K562 (cell line): Measurements from ENCODE around the gene PDGFD. TPM values are rescaled to one million over a fixed set of nuclear protein-coding genes. Genes with fewer than 3 reads are reported as not detected.

Experiments used
- ATAC-seq: fragments of 200-7000 bp; cut with Tn5 transposase; 3 replicates; pipeline ENCODE4 v1.9.1; 2020; ENCODE audit warnings: moderate library complexity
- BruUV-seq: library from RNA; stranded (reverse); fragments of 400-500 nt; replicated peaks from 2 replicates; lab custom pipeline; 2021; lab: Mats Ljungman, UMichigan
- CTCF ChIA-PET: fragments of 300-600 bp; formaldehyde crosslinking; extraction: SDS; loops from one replicate; lab custom pipeline; 2021; ENCODE audit warnings: low intra/inter-chr PET ratio; lab: Yijun Ruan, JAX
- POLR2A ChIA-PET: fragments of 300-600, 350-650 bp; sonication (Branson Sonifier 250); formaldehyde crosslinking; extraction: SDS; loops from one replicate; lab custom pipeline; 2021; ENCODE audit warnings: antibody characterized with exemption, inconsistent platforms; lab: Yijun Ruan, JAX
- DNase-seq, 4 experiments: peaks; one replicate each; pipeline versions ENCODE4 v3.0.0 to v3.0.0-alpha.2; 2011 to 2018; ENCODE audit warnings: low spot score in 3 of 4, mixed read lengths in 3 of 4; ENCODE audit errors: extremely low read depth in 1 of 4
- FAIRE-seq: peaks from 2 replicates; lab custom pipeline; 2011; peaks lifted over from hg19 to GRCh38; lab: Jason Lieb, UNC
- H2AFZ ChIP-seq: 2 replicates; pipeline ENCODE4 v1.6.0; 2011; ENCODE audit warnings: low read depth, low read length, control low read depth, inconsistent platforms
- H3K27ac ChIP-seq: fragments of 200-600 bp; 3 replicates; pipeline ENCODE4 v1.8.0; 2011; ENCODE audit warnings: low read depth, mild to moderate bottlenecking, control low read depth, inconsistent platforms, low read length, moderate library complexity, mixed read lengths; ENCODE audit errors: extremely low read depth
- H3K27me3 ChIP-seq, 2 experiments: fragments of 300-600 bp in 1 of 2; 2 replicates in 1 of 2; 3 replicates in 1 of 2; pipeline versions ENCODE4 v1.6.0 to v1.8.0; 2011; ENCODE audit warnings: inconsistent platforms in 2 of 2, low read length in 2 of 2, mild to moderate bottlenecking in 1 of 2, mixed read lengths in 1 of 2, moderate library complexity in 1 of 2; ENCODE audit not compliant: control insufficient read depth in 2 of 2, insufficient read depth in 2 of 2
- H3K36me3 ChIP-seq: fragments of 300-600 bp; 3 replicates; pipeline ENCODE4 v1.8.0; 2011; ENCODE audit warnings: mild to moderate bottlenecking, low read length, inconsistent platforms; ENCODE audit not compliant: control insufficient read depth, insufficient read depth
- H3K4me1 ChIP-seq, 2 experiments: fragments of 200-600 bp in 1 of 2; replicated peaks in 1 of 2; 2 replicates in 1 of 2; 3 replicates in 1 of 2; pipeline versions ENCODE4 v1.5.1 to v1.8.0; 2011; ENCODE audit warnings: inconsistent platforms in 2 of 2, low read length in 2 of 2, mild to moderate bottlenecking in 1 of 2, mixed read lengths in 1 of 2, moderate library complexity in 1 of 2; ENCODE audit not compliant: control insufficient read depth in 2 of 2, insufficient read depth in 2 of 2
- H3K4me2 ChIP-seq: 2 replicates; pipeline ENCODE4 v1.6.1; 2011; ENCODE audit warnings: low read length, control low read depth, inconsistent platforms, mixed read lengths; ENCODE audit not compliant: insufficient read depth
- H3K4me3 ChIP-seq: fragments of 200-600 bp; sonication (generic), shearing (Covaris generic); 2 replicates; pipeline ENCODE4 v1.5.1; 2016; ENCODE audit warnings: control low read depth, inconsistent platforms
- H3K79me2 ChIP-seq: fragments of 200-600 bp; 3 replicates; pipeline ENCODE4 v1.8.0; 2011; ENCODE audit warnings: low read length, inconsistent platforms; ENCODE audit not compliant: control insufficient read depth, insufficient read depth
- H3K9ac ChIP-seq, 2 experiments: 2 replicates each; pipeline versions ENCODE4 v1.6.0 to v1.6.1; 2011; ENCODE audit warnings: low read depth in 2 of 2, low read length in 2 of 2, control low read depth in 1 of 2, inconsistent platforms in 1 of 2, mild to moderate bottlenecking in 1 of 2, mixed read lengths in 1 of 2; ENCODE audit not compliant: insufficient read depth in 1 of 2
- H3K9me1 ChIP-seq: one replicate; pipeline ENCODE4 v1.6.0; 2011; ENCODE audit warnings: inconsistent platforms, mild to moderate bottlenecking, low read length, moderate library complexity; ENCODE audit not compliant: control insufficient read depth, insufficient read depth
- H3K9me3 ChIP-seq: replicated peaks from 2 replicates; pipeline ENCODE4 v1.5.1; 2011; ENCODE audit warnings: low read depth, low read length, inconsistent platforms; ENCODE audit not compliant: control insufficient read depth, insufficient read depth
- H4K20me1 ChIP-seq: replicated peaks from 2 replicates; pipeline ENCODE4 v1.6.1; 2011; ENCODE audit warnings: low read length, inconsistent platforms, mixed read lengths; ENCODE audit not compliant: control insufficient read depth, insufficient read depth
- ATF1 ChIP-seq, 2 experiments: fragments of 450-650 bp in 1 of 2; IDR thresholded peaks; 2 replicates each; pipeline ENCODE4 v1.6.1; 2016; ENCODE audit warnings: missing compliant biosample characterization in 1 of 2, missing genetic modification characterization in 1 of 2
- RBM14 ChIP-seq: fragments of 200-400 bp; formaldehyde crosslinking; IDR thresholded peaks from 2 replicates; pipeline ENCODE4 v1.6.1; 2018; ENCODE audit warnings: low read depth, mild to moderate bottlenecking, low read length, moderate library complexity, borderline replicate concordance; ENCODE audit not compliant: insufficient read depth
- TBL1XR1 ChIP-seq, 2 experiments: IDR thresholded peaks; 2 replicates each; pipeline ENCODE4 v1.6.1; 2012; ENCODE audit warnings: improper control_type of control experiment in 2 of 2, low read length in 2 of 2, mild to moderate bottlenecking in 1 of 2
- WGBS: fragments of 100-300 bp; shearing (Covaris generic); methylation state at CpG from one replicate; pipeline ENCODE4 v1.1.6; 2016; ENCODE audit warnings: low coverage, mixed read lengths; ENCODE audit not compliant: insufficient coverage; ENCODE audit errors: missing lambda C conversion rate; 5-methylcytosine and 5-hydroxymethylcytosine counted together
- in situ Hi-C: fragments of 300-500 bp; cut with MboI; formaldehyde crosslinking; loops from 4 replicates; pipeline ENCODE4 v1.15.0; 2018; ENCODE audit warnings: inconsistent platforms, mixed read lengths
- intact Hi-C: fragments of 100-400 bp; cut with micrococcal nuclease; formaldehyde crosslinking; loops from 2 replicates; pipeline ENCODE4 v1.14.2; 2022
- polyA plus RNA-seq, 8 experiments: library from polyadenylated mRNA; depleted of rRNA in 4 of 8; stranded (reverse) in 5 of 8; unstranded in 3 of 8; fragments of >200 nt; fragmentation: Nextera tagmentation in 2 of 8; fragmentation: Illumina TruSeq in 1 of 8; extraction: Ambion mirVana in 2 of 8; extraction: Trizol in 1 of 8; gene quantifications; 2 replicates each; pipeline versions ENCODE4 v1.2.1 to v1.2.3, GENCODE V29; 2011 to 2014; ENCODE audit warnings: inconsistent platforms in 1 of 8, missing spikeins in 1 of 8
- total RNA-seq, 7 experiments: library from RNA; depleted of rRNA in 6 of 7; stranded (reverse); fragments of >200 nt in 6 of 7; fragmentation: Illumina TruSeq in 2 of 7; extraction: Trizol in 2 of 7; gene quantifications; 2 replicates each; pipeline versions ENCODE4 v1.2.1 to v1.2.3, GENCODE V29; 2011 to 2021; ENCODE audit warnings: low replicate concordance in 1 of 7
- TF ChIP-seq, protein P1 (sequence below): fragments of 450-650 bp; IDR thresholded peaks from 2 replicates; pipeline ENCODE4 v1.6.1; 2016; ENCODE audit warnings: borderline replicate concordance
- TF ChIP-seq, protein P2 (sequence below): fragments of 200-800 bp; sonication (Bioruptor generic); IDR thresholded peaks from 2 replicates; pipeline ENCODE4 v1.6.1; 2017; ENCODE audit warnings: missing genetic modification characterization, missing compliant biosample characterization

Gene PDGFD
- total and polyA plus RNA-seq, 9 of the 15 experiments (the other 6 are each of a cell fraction or from before 2014, with no cell fraction given): 0.11 TPM; not detected in 8

DNA sequence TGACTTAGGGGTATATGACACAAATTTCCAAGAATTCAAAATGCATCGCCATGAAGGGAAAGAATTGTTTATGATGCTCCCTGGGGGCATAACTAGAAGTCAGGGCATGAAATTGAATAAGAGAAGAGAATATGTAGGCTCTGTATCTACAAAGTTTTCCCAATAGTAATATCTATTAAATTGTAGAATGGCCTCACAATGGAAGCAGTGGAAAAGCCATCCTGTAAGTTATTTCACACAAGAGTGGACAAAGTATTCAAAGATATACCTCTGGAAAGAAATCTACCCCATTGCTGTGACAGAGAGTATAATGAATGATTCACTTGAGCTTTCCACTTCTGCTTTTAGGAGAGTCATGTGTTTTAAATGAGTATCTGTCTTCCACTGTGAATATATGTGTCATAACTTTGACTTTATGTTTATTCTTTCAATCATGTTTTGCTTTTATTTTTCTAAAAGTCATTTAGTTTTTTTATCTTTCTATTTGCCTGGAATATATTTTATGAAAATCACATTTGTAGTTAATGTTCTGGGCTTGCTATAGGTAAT is 193.2 kb downstream of the PDGFD start:
- in situ Hi-C loops: no loop called here
- no peaks in the 10 kb centered on the region for H3K27me3 ChIP-seq
- 0% methylated on average over 1 of the region's 1 CpG for WGBS
- CTCF ChIA-PET: no interaction called here
- no peaks in the 10 kb centered on the region for H3K9me1 ChIP-seq
- TF ChIP-seq, protein P1, sequence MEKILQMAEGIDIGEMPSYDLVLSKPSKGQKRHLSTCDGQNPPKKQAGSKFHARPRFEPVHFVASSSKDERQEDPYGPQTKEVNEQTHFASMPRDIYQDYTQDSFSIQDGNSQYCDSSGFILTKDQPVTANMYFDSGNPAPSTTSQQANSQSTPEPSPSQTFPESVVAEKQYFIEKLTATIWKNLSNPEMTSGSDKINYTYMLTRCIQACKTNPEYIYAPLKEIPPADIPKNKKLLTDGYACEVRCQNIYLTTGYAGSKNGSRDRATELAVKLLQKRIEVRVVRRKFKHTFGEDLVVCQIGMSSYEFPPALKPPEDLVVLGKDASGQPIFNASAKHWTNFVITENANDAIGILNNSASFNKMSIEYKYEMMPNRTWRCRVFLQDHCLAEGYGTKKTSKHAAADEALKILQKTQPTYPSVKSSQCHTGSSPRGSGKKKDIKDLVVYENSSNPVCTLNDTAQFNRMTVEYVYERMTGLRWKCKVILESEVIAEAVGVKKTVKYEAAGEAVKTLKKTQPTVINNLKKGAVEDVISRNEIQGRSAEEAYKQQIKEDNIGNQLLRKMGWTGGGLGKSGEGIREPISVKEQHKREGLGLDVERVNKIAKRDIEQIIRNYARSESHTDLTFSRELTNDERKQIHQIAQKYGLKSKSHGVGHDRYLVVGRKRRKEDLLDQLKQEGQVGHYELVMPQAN: no peak
- TF ChIP-seq ATF1 (CRISPR knock-in tag; IDR thresholded peaks at IDR 0.05) (no peak), ATF1 (tag; IDR thresholded peaks at IDR 0.05) (no peak), RBM14 (no peak), TBL1XR1 (IDR thresholded peaks at IDR 0.05; ENCODE audit: low read length in 2 of 2) (no peak)
- TF ChIP-seq, protein P2, sequence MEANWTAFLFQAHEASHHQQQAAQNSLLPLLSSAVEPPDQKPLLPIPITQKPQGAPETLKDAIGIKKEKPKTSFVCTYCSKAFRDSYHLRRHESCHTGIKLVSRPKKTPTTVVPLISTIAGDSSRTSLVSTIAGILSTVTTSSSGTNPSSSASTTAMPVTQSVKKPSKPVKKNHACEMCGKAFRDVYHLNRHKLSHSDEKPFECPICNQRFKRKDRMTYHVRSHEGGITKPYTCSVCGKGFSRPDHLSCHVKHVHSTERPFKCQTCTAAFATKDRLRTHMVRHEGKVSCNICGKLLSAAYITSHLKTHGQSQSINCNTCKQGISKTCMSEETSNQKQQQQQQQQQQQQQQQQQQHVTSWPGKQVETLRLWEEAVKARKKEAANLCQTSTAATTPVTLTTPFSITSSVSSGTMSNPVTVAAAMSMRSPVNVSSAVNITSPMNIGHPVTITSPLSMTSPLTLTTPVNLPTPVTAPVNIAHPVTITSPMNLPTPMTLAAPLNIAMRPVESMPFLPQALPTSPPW: no peak
- TF ChIP-seq, all 486 proteins: peak for 0
- ATAC-seq (no peak), DNase-seq (no peak), FAIRE-seq (no peak)
- Histone ChIP-seq H3K4me1 (no peaks in the 10 kb centered on the region), H3K36me3 (no peaks in the 10 kb centered on the region), H3K4me2 (no peak overlapping the region), H3K9me3 (no peaks in the 10 kb centered on the region), H2AFZ (no peak overlapping the region), H3K79me2 (no peaks in the 10 kb centered on the region), H3K27ac (no peak overlapping the region), H3K9ac (no peak overlapping the region), H3K4me3 (no peak overlapping the region), H4K20me1 (no peaks in the 10 kb centered on the region)
- BruUV-seq: no TSS peak
- intact Hi-C loops: no loop called here
- POLR2A ChIA-PET: no interaction called here
